Activated CD8-positive, alpha-beta T cell treated with anti-CD3 and anti-CD28 coated beads, Interleukin-2, amount 10 ng/mL, durations not matched to agents 7 days and 5 days (primary cell): ENCODE measurements around the gene RBPJL. TPM values are rescaled to one million over a fixed set of nuclear protein-coding genes. Genes with fewer than 3 reads are reported as not detected.
A peak's percentile ranks its signal among the peaks of the same experiment; 100 is the strongest.

Source experiments
- ATAC-seq: fragments of 150-1000 bp; cut with Tn5 transposase; one replicate; pipeline ENCODE4 v1.10.0; 2021; ENCODE audit warnings: moderate library complexity
- CTCF ChIA-PET: fragments of 350-600 bp; sonication (Branson Sonifier 250); formaldehyde crosslinking; loops from one replicate; lab custom pipeline; 2021; ENCODE audit warnings: antibody characterized with exemption; lab: Charles Lee
- POLR2A ChIA-PET: fragments of 350-600 bp; sonication (Branson Sonifier 250); formaldehyde crosslinking; loops from one replicate; lab custom pipeline; 2021; ENCODE audit warnings: antibody characterized with exemption; lab: Charles Lee
- DNase-seq: peaks from one replicate; pipeline ENCODE4 v3.0.0-alpha.2; 2020
- H3K27ac Mint-ChIP-seq: one replicate; pipeline ENCODE4 v1.8.0; 2021; ENCODE audit warnings: mild to moderate bottlenecking, mixed read lengths
- H3K27me3 Mint-ChIP-seq: one replicate; pipeline ENCODE4 v1.8.0; 2021; ENCODE audit warnings: low read depth, mixed read lengths
- H3K36me3 Mint-ChIP-seq: one replicate; pipeline ENCODE4 v1.8.0; 2021; ENCODE audit warnings: low read depth, mixed read lengths
- H3K4me1 Mint-ChIP-seq: one replicate; pipeline ENCODE4 v1.8.0; 2021; ENCODE audit warnings: low read depth, mixed read lengths
- H3K4me3 Mint-ChIP-seq: one replicate; pipeline ENCODE4 v1.8.0; 2021; ENCODE audit warnings: mild to moderate bottlenecking, mixed read lengths
- H3K9me3 Mint-ChIP-seq: one replicate; pipeline ENCODE4 v1.8.0; 2022; ENCODE audit warnings: mixed read lengths; ENCODE audit not compliant: insufficient read depth
- total RNA-seq, 2 experiments: library from RNA; stranded (reverse); gene quantifications; one replicate each; pipeline ENCODE4 v1.2.3, GENCODE V29; 2021

Gene RBPJL, protein sequence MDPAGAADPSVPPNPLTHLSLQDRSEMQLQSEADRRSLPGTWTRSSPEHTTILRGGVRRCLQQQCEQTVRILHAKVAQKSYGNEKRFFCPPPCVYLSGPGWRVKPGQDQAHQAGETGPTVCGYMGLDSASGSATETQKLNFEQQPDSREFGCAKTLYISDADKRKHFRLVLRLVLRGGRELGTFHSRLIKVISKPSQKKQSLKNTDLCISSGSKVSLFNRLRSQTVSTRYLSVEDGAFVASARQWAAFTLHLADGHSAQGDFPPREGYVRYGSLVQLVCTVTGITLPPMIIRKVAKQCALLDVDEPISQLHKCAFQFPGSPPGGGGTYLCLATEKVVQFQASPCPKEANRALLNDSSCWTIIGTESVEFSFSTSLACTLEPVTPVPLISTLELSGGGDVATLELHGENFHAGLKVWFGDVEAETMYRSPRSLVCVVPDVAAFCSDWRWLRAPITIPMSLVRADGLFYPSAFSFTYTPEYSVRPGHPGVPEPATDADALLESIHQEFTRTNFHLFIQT
- total RNA-seq: not detected

- no peaks in the 10 kb centered on the region for H3K36me3 Mint-ChIP-seq
- H3K9me3 Mint-ChIP-seq: no peaks in the 10 kb centered on the region
- H3K4me1 Mint-ChIP-seq: peaks cover 20% of the 10 kb centered on the region
- peak; percentile 57 for ATAC-seq
- no peak within 1 kb of the TSS for H3K4me3 Mint-ChIP-seq
- H3K27ac Mint-ChIP-seq: no peak within 1 kb of the TSS
- H3K27me3 Mint-ChIP-seq: peaks cover 41% of the 10 kb centered on the region
- peak; percentile 56 for DNase-seq
- ChIA-PET CTCF (interaction anchor here (0.8 to 1.2 kb wide), 6 partner anchors 8 to 464 kb away, joined by 3 to 4 read pairs (median 3); no protein-coding TSS in a partner anchor), POLR2A (no interaction called here)
These were observed at the start of gene RBPJL for GRCh38 chr20:45306431-45306982. Gene RBPJL, plus strand, starts transcription at chr20:45306840. Its CDS starts 83 bp downstream, at chr20:45306923.

- H3K9me3 Mint-ChIP-seq: no peaks in the 10 kb centered on the region
- peaks cover 22% of the 10 kb centered on the region for H3K27me3 Mint-ChIP-seq
- no peak overlapping the region for H3K27ac Mint-ChIP-seq
- DNase-seq (no peak), ATAC-seq (no peak)
- POLR2A ChIA-PET: no interaction called here
- H3K36me3 Mint-ChIP-seq: no peaks in the 10 kb centered on the region
- no peak overlapping the region for H3K4me3 Mint-ChIP-seq
- H3K4me1 Mint-ChIP-seq: no peaks in the 10 kb centered on the region
- CTCF ChIA-PET: no interaction called here
These were observed 49.5 kb upstream of the RBPJL start for GRCh38 chr20:45257161-45257560.

DNA sequence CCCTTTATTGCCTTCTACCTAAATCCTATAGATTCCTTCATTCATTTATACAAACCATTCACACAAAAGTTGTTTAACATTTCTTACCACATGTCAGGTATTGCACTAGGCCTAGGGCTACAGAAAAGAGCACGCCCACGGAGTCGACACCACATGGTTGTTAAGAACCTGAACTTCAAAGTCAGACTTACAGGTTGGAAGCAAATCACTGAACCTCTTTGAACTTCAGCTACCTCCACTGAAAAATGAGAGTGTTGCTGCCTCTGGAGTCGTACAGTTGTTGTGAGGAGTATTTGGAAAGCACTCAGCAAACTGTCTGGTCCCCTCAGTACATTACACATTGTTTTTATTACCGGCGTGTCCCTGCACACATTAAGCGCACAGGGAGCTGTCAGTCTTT lies 48.9 kb upstream of the RBPJL start:
- no peak overlapping the region for H3K27ac Mint-ChIP-seq
- DNase-seq: no peak
- no peak for ATAC-seq
- H3K4me1 Mint-ChIP-seq: no peaks in the 10 kb centered on the region
- CTCF ChIA-PET: no interaction called here
- H3K27me3 Mint-ChIP-seq: peaks cover 23% of the 10 kb centered on the region
- H3K4me3 Mint-ChIP-seq: no peak overlapping the region
- no peaks in the 10 kb centered on the region for H3K9me3 Mint-ChIP-seq
- no peaks in the 10 kb centered on the region for H3K36me3 Mint-ChIP-seq
- POLR2A ChIA-PET: no interaction called here

DNA sequence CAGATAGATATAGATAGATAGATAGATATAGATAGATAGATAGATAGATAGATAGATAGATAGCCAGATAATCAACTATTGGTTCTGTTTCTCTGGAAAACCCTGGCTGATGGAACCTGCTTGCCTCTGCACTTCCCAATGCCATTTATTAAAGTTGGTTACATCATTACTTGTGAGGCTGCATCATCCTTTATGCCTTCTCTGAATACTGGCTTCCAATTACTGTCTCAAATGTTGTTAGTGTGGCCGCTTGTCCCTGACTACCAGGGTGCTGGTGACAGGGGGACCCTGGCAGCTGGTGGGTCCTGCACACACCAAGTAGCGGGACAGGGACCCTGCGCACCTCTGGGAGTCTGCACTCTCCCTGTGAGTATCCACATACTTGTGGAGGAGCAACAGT lies 48.4 kb upstream of the RBPJL start:
- POLR2A ChIA-PET: no interaction called here
- H3K27me3 Mint-ChIP-seq: peaks cover 26% of the 10 kb centered on the region
- H3K4me3 Mint-ChIP-seq: no peak overlapping the region
- ATAC-seq: no peak
- CTCF ChIA-PET: interaction anchor here (0.9 kb wide), 1 partner anchor 32 kb away, joined by 3 read pairs; no protein-coding TSS in a partner anchor
- no peaks in the 10 kb centered on the region for H3K4me1 Mint-ChIP-seq
- H3K27ac Mint-ChIP-seq: no peak overlapping the region
- no peak for DNase-seq
- H3K36me3 Mint-ChIP-seq: no peaks in the 10 kb centered on the region
- no peaks in the 10 kb centered on the region for H3K9me3 Mint-ChIP-seq

GRCh38 chr20:45258664-45259063 lies 48.0 kb upstream of the RBPJL start:
- Mint-ChIP-seq H3K36me3 (no peaks in the 10 kb centered on the region), H3K27me3 (peaks cover 26% of the 10 kb centered on the region), H3K4me3 (no peak overlapping the region), H3K27ac (no peak overlapping the region), H3K9me3 (no peaks in the 10 kb centered on the region), H3K4me1 (no peaks in the 10 kb centered on the region)
- ChIA-PET CTCF (interaction anchor here (0.8 to 0.9 kb wide), 2 partner anchors 32 to 34 kb away, joined by 3 read pairs; no protein-coding TSS in a partner anchor), POLR2A (no interaction called here)
- DNase-seq (no peak), ATAC-seq (no peak)

DNA sequence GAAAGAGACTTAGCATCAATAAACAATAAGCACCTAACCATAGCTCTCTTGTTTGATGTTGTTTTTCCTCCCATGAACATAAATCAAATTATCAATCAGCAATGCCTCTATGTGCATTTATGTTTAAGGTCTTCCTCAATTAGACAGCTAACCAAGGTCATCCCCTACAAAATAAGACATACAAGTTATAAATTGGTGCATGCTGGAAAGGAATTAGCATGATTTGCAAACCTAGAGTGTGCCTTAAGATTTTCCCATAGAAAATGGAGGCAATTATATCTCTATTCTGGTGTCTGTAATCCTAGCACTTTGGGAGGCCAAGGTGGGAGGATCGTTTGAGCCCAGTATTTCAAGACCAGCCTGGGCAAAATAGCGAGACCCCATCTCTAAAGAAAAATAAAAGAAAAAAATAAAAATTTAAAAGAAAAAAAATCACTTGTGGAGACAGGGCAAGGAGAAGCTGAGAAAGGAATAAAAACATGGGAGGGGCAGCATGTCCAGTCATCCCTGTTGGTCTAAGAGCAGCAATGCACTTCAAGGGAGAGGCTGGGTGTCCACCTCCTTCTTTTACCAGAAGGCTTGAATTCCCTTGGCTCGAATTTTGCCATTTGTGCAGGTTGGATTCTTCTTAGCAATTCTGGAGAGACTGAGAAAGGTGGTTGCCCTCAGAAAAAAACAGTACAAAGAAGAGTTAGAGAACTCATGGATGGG lies 42.9 kb upstream of the RBPJL start:
- H3K36me3 Mint-ChIP-seq: no peaks in the 10 kb centered on the region
- ChIA-PET POLR2A (no interaction called here), CTCF (interaction anchor here (0.6 kb wide), 1 partner anchor 30 kb away, joined by 3 read pairs; no protein-coding TSS in a partner anchor)
- H3K9me3 Mint-ChIP-seq: no peaks in the 10 kb centered on the region
- no peak for DNase-seq
- ATAC-seq: no peak
- H3K27me3 Mint-ChIP-seq: peaks cover 45% of the 10 kb centered on the region
- no peak overlapping the region for H3K27ac Mint-ChIP-seq
- H3K4me3 Mint-ChIP-seq: no peak overlapping the region
- H3K4me1 Mint-ChIP-seq: no peaks in the 10 kb centered on the region

- H3K27me3 Mint-ChIP-seq: peaks cover 46% of the 10 kb centered on the region
- POLR2A ChIA-PET: no interaction called here
These were observed 39.7 kb upstream of the RBPJL start for GRCh38 chr20:45266977-45267376.

GRCh38 chr20:45268531-45268930 lies 38.1 kb upstream of the RBPJL start:
- no peak overlapping the region for H3K27ac Mint-ChIP-seq
- ATAC-seq (no peak), DNase-seq (peak; percentile 1)
- no peaks in the 10 kb centered on the region for H3K4me1 Mint-ChIP-seq
- no peaks in the 10 kb centered on the region for H3K36me3 Mint-ChIP-seq
- H3K27me3 Mint-ChIP-seq: peaks cover 46% of the 10 kb centered on the region
- H3K4me3 Mint-ChIP-seq: no peak overlapping the region
- POLR2A ChIA-PET: no interaction called here
- H3K9me3 Mint-ChIP-seq: no peaks in the 10 kb centered on the region
- CTCF ChIA-PET: interaction anchor here (1.2 to 1.7 kb wide), 3 partner anchors 22 to 502 kb away, joined by 3 to 6 read pairs (median 4); no protein-coding TSS in a partner anchor

More at GRCh38 chr20:45266977-45267376, 39.7 kb upstream of the RBPJL start:
- Mint-ChIP-seq H3K9me3 (no peaks in the 10 kb centered on the region), H3K4me1 (no peaks in the 10 kb centered on the region), H3K36me3 (no peaks in the 10 kb centered on the region), H3K4me3 (no peak overlapping the region), H3K27ac (no peak overlapping the region)
- CTCF ChIA-PET: no interaction called here
- ATAC-seq (no peak), DNase-seq (no peak)

DNA sequence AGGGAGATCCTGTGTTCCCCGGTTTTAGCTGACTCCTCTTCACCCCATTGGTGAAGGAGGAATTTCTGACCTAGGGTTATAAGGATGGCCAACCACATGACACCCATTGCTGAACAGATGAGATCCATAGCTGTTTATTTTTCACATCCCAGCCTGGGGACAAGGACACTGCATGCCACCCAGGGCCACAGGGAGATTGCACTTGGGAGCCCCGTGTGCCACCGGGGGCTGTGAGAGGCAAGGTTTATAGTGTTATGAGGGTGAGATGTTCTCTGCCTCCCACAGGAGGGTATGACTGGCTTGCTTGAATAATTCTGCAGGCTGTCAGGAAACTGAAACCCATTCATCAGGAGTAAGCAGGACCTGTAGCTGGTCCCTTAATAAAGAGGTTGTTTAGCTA lies 37.6 kb upstream of the RBPJL start:
- DNase-seq (peak; percentile 9), ATAC-seq (no peak)
- no peak overlapping the region for H3K4me3 Mint-ChIP-seq
- no peaks in the 10 kb centered on the region for H3K36me3 Mint-ChIP-seq
- H3K27me3 Mint-ChIP-seq: peaks cover 49% of the 10 kb centered on the region
- no peaks in the 10 kb centered on the region for H3K4me1 Mint-ChIP-seq
- CTCF ChIA-PET: interaction anchor here (1.2 to 1.7 kb wide), 3 partner anchors 21 to 502 kb away, joined by 3 to 6 read pairs (median 4); no protein-coding TSS in a partner anchor
- POLR2A ChIA-PET: interaction anchor here (0.6 kb wide), 1 partner anchor 15 kb away, joined by 3 read pairs; no protein-coding TSS in a partner anchor
- H3K27ac Mint-ChIP-seq: no peak overlapping the region
- no peaks in the 10 kb centered on the region for H3K9me3 Mint-ChIP-seq

DNA sequence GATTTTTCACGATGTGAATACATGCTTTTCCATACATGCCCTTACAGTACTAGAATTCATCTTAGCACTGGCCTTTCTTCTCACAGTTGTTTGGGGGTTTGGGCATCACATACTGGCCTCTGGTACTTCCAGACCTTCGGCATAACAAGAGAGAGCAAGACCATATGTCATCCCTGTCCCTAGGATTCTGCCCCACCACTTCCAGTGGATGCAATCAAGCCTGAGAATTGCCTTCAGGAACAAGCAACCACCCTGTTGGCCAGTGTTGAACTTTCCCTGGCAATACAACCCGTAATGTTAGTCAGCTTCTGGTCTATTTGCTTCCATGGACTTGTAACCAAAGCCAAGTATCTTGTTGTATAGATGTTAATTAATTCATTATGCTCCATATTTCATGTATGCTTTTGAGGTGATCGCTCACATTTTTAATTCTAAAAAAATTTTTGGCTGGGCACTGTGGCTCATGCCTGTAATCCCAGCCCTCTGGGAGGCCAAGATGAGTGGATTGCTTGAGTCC lies 36.8 kb upstream of the RBPJL start:
- Mint-ChIP-seq H3K36me3 (no peaks in the 10 kb centered on the region), H3K4me1 (no peaks in the 10 kb centered on the region), H3K9me3 (no peaks in the 10 kb centered on the region), H3K4me3 (no peak overlapping the region), H3K27ac (no peak overlapping the region), H3K27me3 (peaks cover 45% of the 10 kb centered on the region)
- no peak for DNase-seq
- ChIA-PET POLR2A (no interaction called here), CTCF (interaction anchor here (1.5 to 1.7 kb wide), 2 partner anchors 21 to 24 kb away, joined by 4 to 6 read pairs; no protein-coding TSS in a partner anchor)
- ATAC-seq: no peak

DNA sequence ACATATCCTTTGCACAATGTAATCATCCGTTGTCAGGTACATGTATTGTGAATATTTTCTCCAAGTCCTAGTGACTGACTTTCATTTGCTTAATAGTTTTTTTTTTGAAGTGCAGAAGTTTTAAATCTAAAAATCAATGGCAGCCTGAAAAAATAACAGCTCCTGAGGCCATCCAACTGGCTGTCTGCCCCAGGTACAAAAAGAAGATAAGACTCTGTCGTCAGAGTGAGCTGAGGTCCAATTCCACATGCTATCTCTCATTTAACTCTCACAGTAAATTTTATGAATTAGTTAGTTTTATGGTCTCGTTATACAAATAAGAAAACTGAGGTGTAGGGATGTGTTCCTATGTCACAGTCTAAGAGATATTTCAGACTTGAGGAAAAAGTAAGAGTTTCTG lies 31.3 kb upstream of the RBPJL start:
- CTCF ChIA-PET: interaction anchor here (1.0 kb wide), 1 partner anchor 18 kb away, joined by 4 read pairs; no protein-coding TSS in a partner anchor
- ATAC-seq (no peak), DNase-seq (no peak)
- no peak overlapping the region for H3K27ac Mint-ChIP-seq
- H3K4me3 Mint-ChIP-seq: no peak overlapping the region
- POLR2A ChIA-PET: no interaction called here
- H3K9me3 Mint-ChIP-seq: no peaks in the 10 kb centered on the region
- H3K27me3 Mint-ChIP-seq: peaks cover 44% of the 10 kb centered on the region
- no peaks in the 10 kb centered on the region for H3K4me1 Mint-ChIP-seq
- no peaks in the 10 kb centered on the region for H3K36me3 Mint-ChIP-seq
